ENCODE measurements around the gene FAM163B. TPM values are rescaled to one million over a fixed set of nuclear protein-coding genes. Genes with fewer than 3 reads are reported as not detected.

Gene FAM163B
- total RNA-seq, 1 donor from 2014 or later = not detected

DNA sequence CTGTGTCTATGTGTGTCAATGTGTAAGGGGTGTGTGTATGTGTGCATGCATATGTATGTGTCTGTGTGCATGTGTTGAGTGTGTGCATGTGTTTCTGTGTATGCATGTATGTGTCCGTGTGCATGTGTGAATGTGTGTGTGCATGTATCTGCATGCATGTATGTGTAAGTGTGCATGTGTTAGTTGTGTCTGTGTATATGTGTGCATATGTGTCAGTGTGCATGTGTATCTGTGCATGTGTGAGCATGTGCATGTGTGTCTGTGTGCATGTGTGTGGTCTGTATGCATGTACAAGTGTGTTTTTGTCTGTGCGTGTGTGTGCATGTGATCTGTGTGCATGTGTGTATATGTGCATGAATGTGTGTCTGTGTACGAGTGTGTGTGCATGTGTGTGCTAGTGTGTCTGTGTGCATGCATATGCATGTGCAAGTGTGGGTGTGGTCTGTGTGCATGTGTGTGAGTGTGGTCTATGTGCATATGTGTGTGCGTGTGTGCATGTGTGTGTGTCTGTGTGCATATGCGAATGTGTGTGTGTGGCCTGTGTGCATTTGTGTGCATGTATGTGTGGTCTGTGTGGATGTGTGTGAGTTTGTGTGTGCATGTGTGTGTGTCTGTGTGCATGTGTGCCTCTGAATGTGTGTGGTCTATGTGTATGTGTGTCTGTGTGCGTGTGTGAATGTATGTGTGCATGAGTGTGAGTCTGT, 9.6 kb downstream of the FAM163B start:
- DNase-seq (ENCODE audit: extremely low spot score, unreplicated experiment) = no peak
- peaks cover 9% of the 10 kb centered on the region for H3K9me3 Mint-ChIP-seq (ENCODE audit: unreplicated experiment)
- TF ChIP-seq CTCF (IDR thresholded peaks at IDR 0.05) = no peak
- no peaks in the 10 kb centered on the region for H3K36me3 Mint-ChIP-seq (ENCODE audit: unreplicated experiment)
- no peak overlapping the region for H3K4me3 Mint-ChIP-seq (ENCODE audit: unreplicated experiment)
- H3K27ac Mint-ChIP-seq (ENCODE audit: unreplicated experiment) = no peak overlapping the region
- H3K27me3 Mint-ChIP-seq (ENCODE audit: unreplicated experiment) = peaks cover 9% of the 10 kb centered on the region
- no peaks in the 10 kb centered on the region for H3K4me1 Mint-ChIP-seq (ENCODE audit: unreplicated experiment)

GRCh38 chr9:133598978-133599377, 10.2 kb downstream of the FAM163B start:
- Mint-ChIP-seq H3K27me3 (ENCODE audit: unreplicated experiment) (peaks cover 4% of the 10 kb centered on the region), H3K9me3 (ENCODE audit: unreplicated experiment) (peaks cover 9% of the 10 kb centered on the region), H3K4me3 (ENCODE audit: unreplicated experiment) (no peak overlapping the region), H3K36me3 (ENCODE audit: unreplicated experiment) (no peaks in the 10 kb centered on the region), H3K4me1 (ENCODE audit: unreplicated experiment) (no peaks in the 10 kb centered on the region), H3K27ac (ENCODE audit: unreplicated experiment) (no peak overlapping the region)
- no peak for TF ChIP-seq CTCF (IDR thresholded peaks at IDR 0.05)
- DNase-seq (ENCODE audit: extremely low spot score, unreplicated experiment) = no peak

DNA sequence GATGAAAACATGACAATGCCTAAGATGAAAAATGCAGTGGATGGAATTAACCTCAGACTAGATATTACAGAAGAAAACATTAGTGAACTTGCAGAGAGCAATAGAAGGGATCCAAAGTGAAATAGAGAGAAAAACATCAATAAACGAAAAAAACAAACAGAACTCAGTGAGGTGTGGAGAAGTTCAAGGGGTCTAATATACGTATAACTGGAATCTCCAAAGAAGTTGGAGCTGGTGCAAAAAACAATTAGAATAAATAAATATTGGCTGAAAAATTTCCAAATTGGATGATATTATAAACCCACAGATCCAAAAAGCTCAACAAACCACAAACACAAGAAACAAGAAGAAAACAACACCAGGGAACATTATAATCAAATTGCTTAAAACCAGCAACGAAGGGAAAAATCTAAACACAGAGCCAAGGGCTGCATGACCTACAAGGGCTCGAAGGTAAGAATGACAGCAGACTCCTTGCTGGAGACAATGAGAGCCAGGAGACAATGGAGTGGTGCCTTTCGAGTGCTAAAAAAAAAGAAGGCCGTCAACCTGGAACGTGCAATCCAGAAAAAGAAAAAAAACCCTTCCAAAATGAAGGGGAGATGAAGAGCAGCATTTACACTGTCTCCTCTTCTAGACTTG, 11.8 kb downstream of the FAM163B start:
- Mint-ChIP-seq H3K9me3 (ENCODE audit: unreplicated experiment) (peaks cover 9% of the 10 kb centered on the region), H3K4me1 (ENCODE audit: unreplicated experiment) (no peaks in the 10 kb centered on the region), H3K27ac (ENCODE audit: unreplicated experiment) (no peak overlapping the region), H3K27me3 (ENCODE audit: unreplicated experiment) (peaks cover 10% of the 10 kb centered on the region), H3K4me3 (ENCODE audit: unreplicated experiment) (no peak overlapping the region), H3K36me3 (ENCODE audit: unreplicated experiment) (no peaks in the 10 kb centered on the region)
- no peak for TF ChIP-seq CTCF (IDR thresholded peaks at IDR 0.05)
- no peak for DNase-seq (ENCODE audit: extremely low spot score, unreplicated experiment)

DNA sequence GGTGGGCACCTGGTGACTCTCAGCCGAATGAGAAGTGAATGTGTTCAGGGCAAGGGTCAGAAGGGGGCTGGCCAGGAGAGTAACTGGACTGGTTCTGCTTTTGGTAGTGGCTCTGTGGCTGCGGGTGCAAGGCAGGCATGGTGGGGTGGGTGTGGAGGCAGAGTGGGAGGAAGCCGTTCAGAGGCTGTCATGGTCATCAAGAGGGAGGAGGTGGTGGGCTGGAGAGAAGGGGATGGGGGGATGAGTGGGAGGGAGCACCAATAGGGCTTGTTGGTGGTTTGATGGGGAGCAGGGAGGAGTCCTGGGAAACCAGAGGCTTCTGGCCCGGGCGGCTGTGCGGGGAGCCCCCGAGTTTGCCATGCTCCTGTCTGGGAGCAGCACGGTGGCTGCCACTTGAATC, 13.3 kb downstream of the FAM163B start:
- peaks cover 6% of the 10 kb centered on the region for H3K27me3 Mint-ChIP-seq (ENCODE audit: unreplicated experiment)
- no peak for DNase-seq (ENCODE audit: extremely low spot score, unreplicated experiment)
- no peak overlapping the region for H3K4me3 Mint-ChIP-seq (ENCODE audit: unreplicated experiment)
- H3K27ac Mint-ChIP-seq (ENCODE audit: unreplicated experiment) = no peak overlapping the region
- TF ChIP-seq CTCF (IDR thresholded peaks at IDR 0.05) = no peak
- H3K36me3 Mint-ChIP-seq (ENCODE audit: unreplicated experiment) = no peaks in the 10 kb centered on the region
- H3K9me3 Mint-ChIP-seq (ENCODE audit: unreplicated experiment) = peaks cover 9% of the 10 kb centered on the region
- no peaks in the 10 kb centered on the region for H3K4me1 Mint-ChIP-seq (ENCODE audit: unreplicated experiment)

DNA sequence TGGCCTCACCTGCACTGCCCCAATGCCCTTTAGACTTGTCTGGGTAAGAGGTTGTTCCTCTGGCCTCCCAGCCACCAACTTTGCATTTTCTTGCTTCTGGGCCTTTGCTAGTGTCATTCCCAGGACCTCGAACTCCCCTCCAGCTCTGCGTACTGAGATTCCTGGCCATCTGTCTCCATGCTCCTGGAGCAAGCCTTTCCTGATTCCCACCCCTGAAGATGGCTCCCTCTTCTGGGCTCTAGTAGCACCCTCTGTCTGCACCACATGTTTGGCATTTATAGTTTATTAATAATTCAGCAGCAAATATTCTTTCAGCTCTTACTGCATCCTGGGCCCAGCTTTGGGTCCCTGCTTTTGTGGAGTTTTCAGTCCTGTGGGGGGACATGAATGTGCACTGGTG, 14.9 kb downstream of the FAM163B start:
- Mint-ChIP-seq H3K4me1 (ENCODE audit: unreplicated experiment) (no peaks in the 10 kb centered on the region), H3K36me3 (ENCODE audit: unreplicated experiment) (no peaks in the 10 kb centered on the region), H3K27ac (ENCODE audit: unreplicated experiment) (no peak overlapping the region), H3K4me3 (ENCODE audit: unreplicated experiment) (no peak overlapping the region), H3K27me3 (ENCODE audit: unreplicated experiment) (peaks cover 6% of the 10 kb centered on the region), H3K9me3 (ENCODE audit: unreplicated experiment) (peaks cover 9% of the 10 kb centered on the region)
- DNase-seq (ENCODE audit: extremely low spot score, unreplicated experiment) = no peak
- no peak for TF ChIP-seq CTCF (IDR thresholded peaks at IDR 0.05)

Measured in osteocyte (in vitro differentiated cells).